ENCODE measurements around the gene FLYWCH1.

FLYWCH1 gene

GRCh38 chr16:3000540-3000939 is 88.8 kb downstream of the FLYWCH1 start:
- TF ChIP-seq CTCF (conservative IDR thresholded peaks at IDR 0.05; ENCODE audit: low read length) = no peak
- TF ChIP-seq EZH2phosphoT487 (IDR thresholded peaks at IDR 0.05; ENCODE audit: borderline replicate concordance) = no peak
- Histone ChIP-seq H3K27me3 (ENCODE audit: insufficient read depth, low read length, poor library complexity, severe bottlenecking) (no peaks in the 10 kb centered on the region), H3K4me1 (ENCODE audit: insufficient read depth, low read length, poor library complexity, severe bottlenecking) (peaks cover 4% of the 10 kb centered on the region), H3K4me2 (ENCODE audit: low read depth, low read length, poor library complexity, severe bottlenecking) (no peak overlapping the region), H3F3A (ENCODE audit: low read depth) (no peaks in the 10 kb centered on the region), H2AFZ (ENCODE audit: low read length) (no peak overlapping the region), H3K36me3 (ENCODE audit: insufficient read depth, low read length) (no peaks in the 10 kb centered on the region), H3K4me3 (ENCODE audit: low read length, poor library complexity, severe bottlenecking) (no peak overlapping the region), H3K9me2 (replicated peaks; ENCODE audit: low read depth, low read length) (no peaks in the 10 kb centered on the region), H3K9ac (ENCODE audit: low read depth, low read length, poor library complexity, severe bottlenecking) (no peak overlapping the region), H3K9me3 (ENCODE audit: insufficient read depth, low read depth, low read length) (no peaks in the 10 kb centered on the region), H3K79me2 (ENCODE audit: insufficient read depth, low read length) (no peaks in the 10 kb centered on the region), H4K20me1 (ENCODE audit: insufficient read depth, low read length, poor library complexity, severe bottlenecking) (no peaks in the 10 kb centered on the region)

Data from Loucy (cell line).